HepG2 (cell line): ENCODE data around the gene LYZL6. TPM values are rescaled to one million over a fixed set of nuclear protein-coding genes. Genes with fewer than 3 reads are reported as not detected.

ENCODE experiments used
- AHR ChIP-seq: IDR thresholded peaks from 2 replicates; pipeline ENCODE4 v1.6.1; 2018; ENCODE audit warnings: missing genetic modification reagents, missing compliant biosample characterization
- BCL6 ChIP-seq: IDR thresholded peaks from 2 replicates; pipeline ENCODE4 v1.6.1; 2016; ENCODE audit warnings: missing genetic modification reagents, missing compliant biosample characterization
- CEBPG ChIP-seq: IDR thresholded peaks from 2 replicates; pipeline ENCODE4 v1.6.1; 2016
- ELF3 ChIP-seq: IDR thresholded peaks from 2 replicates; pipeline ENCODE4 v1.6.1; 2016; ENCODE audit warnings: missing genetic modification reagents, missing compliant biosample characterization
- FOXO1 ChIP-seq: sonication (generic); formaldehyde crosslinking; IDR thresholded peaks from 2 replicates; pipeline ENCODE4 v1.4.0; 2020; ENCODE audit warnings: missing genetic modification reagents
- IRF2 ChIP-seq: IDR thresholded peaks from 2 replicates; pipeline ENCODE4 v1.6.1; 2018; ENCODE audit warnings: missing genetic modification reagents, missing compliant biosample characterization
- KDM2A ChIP-seq: sonication (generic); formaldehyde crosslinking; IDR thresholded peaks from 2 replicates; pipeline ENCODE4 v1.4.0; 2020; ENCODE audit warnings: low read depth, missing genetic modification reagents, borderline replicate concordance
- MEIS2 ChIP-seq: sonication (generic); formaldehyde crosslinking; IDR thresholded peaks from 2 replicates; pipeline ENCODE4 v1.9.0; 2021; ENCODE audit warnings: mild to moderate bottlenecking, missing genetic modification reagents
- MIER3 ChIP-seq: IDR thresholded peaks from 2 replicates; pipeline ENCODE4 v1.6.1; 2016; ENCODE audit warnings: missing compliant biosample characterization, borderline replicate concordance
- NR2F1 ChIP-seq, 2 experiments: fragments of 450-650 bp in 1 of 2; formaldehyde crosslinking in 1 of 2; IDR thresholded peaks; 2 replicates each; pipeline versions ENCODE4 v1.5.0 to v1.6.1; 2016 to 2020; ENCODE audit warnings: mild to moderate bottlenecking in 1 of 2, missing compliant biosample characterization in 1 of 2, missing genetic modification reagents in 1 of 2, moderate library complexity in 1 of 2
- NR2F2 ChIP-seq: IDR thresholded peaks from 2 replicates; pipeline ENCODE4 v1.6.1; 2012; ENCODE audit warnings: low read depth, inconsistent platforms, borderline replicate concordance
- POLR2G ChIP-seq: fragments of 200-400 bp; formaldehyde crosslinking; IDR thresholded peaks from 2 replicates; pipeline ENCODE4 v1.6.1; 2018; ENCODE audit warnings: mild to moderate bottlenecking, low read depth, low read length, moderate library complexity
- REL ChIP-seq: sonication (generic); formaldehyde crosslinking; conservative IDR thresholded peaks from 2 replicates; pipeline ENCODE4 v1.8.0; 2022; ENCODE audit warnings: mild to moderate bottlenecking, missing genetic modification reagents, moderate library complexity
- SMAD3 ChIP-seq: sonication (generic); formaldehyde crosslinking; IDR thresholded peaks from 2 replicates; pipeline ENCODE4 v1.4.0; 2020; ENCODE audit warnings: missing genetic modification reagents
- SMARCE1 ChIP-seq: fragments of 450-650 bp; IDR thresholded peaks from 2 replicates; pipeline ENCODE4 v1.6.1; 2017; ENCODE audit warnings: borderline replicate concordance
- SMC3 ChIP-seq: IDR thresholded peaks from 2 replicates; pipeline ENCODE4 v1.6.1; 2011; ENCODE audit warnings: low read length, improper control_type of control experiment
- SOX5 ChIP-seq: IDR thresholded peaks from 2 replicates; pipeline ENCODE4 v1.6.1; 2016; ENCODE audit warnings: borderline replicate concordance
- SRSF9 ChIP-seq: fragments of 200-400 bp; formaldehyde crosslinking; IDR thresholded peaks from 2 replicates; pipeline ENCODE4 v1.6.1; 2018; ENCODE audit warnings: borderline replicate concordance, mild to moderate bottlenecking, low read depth, low read length; ENCODE audit not compliant: insufficient read depth, poor library complexity, severe bottlenecking
- TBL1XR1 ChIP-seq: fragments of 150-350 bp; IDR thresholded peaks from 2 replicates; pipeline ENCODE4 v1.6.1; 2014; ENCODE audit warnings: borderline replicate concordance, low read length; ENCODE audit not compliant: partially characterized antibody
- TEAD3 ChIP-seq: optimal IDR thresholded peaks from 2 replicates; pipeline ENCODE3; 2016; ENCODE audit warnings: borderline replicate concordance
- U2AF1 ChIP-seq: fragments of 200-400 bp; formaldehyde crosslinking; optimal IDR thresholded peaks from 2 replicates; pipeline ENCODE3; 2017; ENCODE audit warnings: mild to moderate bottlenecking, low read depth, low read length
- YEATS4 ChIP-seq: sonication (generic); formaldehyde crosslinking; IDR thresholded peaks from 2 replicates; pipeline ENCODE4 v1.4.0; 2020; ENCODE audit warnings: missing genetic modification reagents, borderline replicate concordance
- ZBTB3 ChIP-seq: sonication (generic); formaldehyde crosslinking; IDR thresholded peaks from 2 replicates; pipeline ENCODE4 v1.4.0; 2020; ENCODE audit warnings: low read depth, mild to moderate bottlenecking, moderate library complexity, missing genetic modification reagents, borderline replicate concordance
- ZFP1 ChIP-seq: IDR thresholded peaks from 2 replicates; pipeline ENCODE4 v1.6.1; 2016
- ZFY ChIP-seq: sonication (generic); formaldehyde crosslinking; IDR thresholded peaks from 2 replicates; pipeline ENCODE4 v1.4.0; 2020; ENCODE audit warnings: missing genetic modification reagents
- ZMYM3 ChIP-seq: sonication (generic); formaldehyde crosslinking; IDR thresholded peaks from 2 replicates; pipeline ENCODE4 v1.5.1; 2020; ENCODE audit warnings: mild to moderate bottlenecking, missing genetic modification reagents
- ZNF326 ChIP-seq: sonication (generic); formaldehyde crosslinking; IDR thresholded peaks from 2 replicates; pipeline ENCODE4 v1.4.0; 2020; ENCODE audit warnings: missing genetic modification reagents, borderline replicate concordance
- ZNF367 ChIP-seq: sonication (generic); formaldehyde crosslinking; IDR thresholded peaks from 2 replicates; pipeline ENCODE4 v1.4.0; 2020; ENCODE audit warnings: missing genetic modification reagents, borderline replicate concordance
- ZNF556 ChIP-seq: sonication (generic); formaldehyde crosslinking; IDR thresholded peaks from 2 replicates; pipeline ENCODE4 v1.4.0; 2020; ENCODE audit warnings: mild to moderate bottlenecking, missing genetic modification reagents, borderline replicate concordance
- ZNF629 ChIP-seq: sonication (generic); formaldehyde crosslinking; conservative IDR thresholded peaks from 2 replicates; pipeline ENCODE4 v1.5.0; 2020; ENCODE audit warnings: missing genetic modification reagents
- ZNF766 ChIP-seq: sonication (generic); formaldehyde crosslinking; IDR thresholded peaks from 2 replicates; pipeline ENCODE4 v1.5.0; 2020; ENCODE audit warnings: missing genetic modification reagents, borderline replicate concordance
- ZNF883 ChIP-seq: sonication (generic); formaldehyde crosslinking; IDR thresholded peaks from 2 replicates; pipeline ENCODE4 v1.5.1; 2020; ENCODE audit warnings: mild to moderate bottlenecking, missing genetic modification reagents; ENCODE audit errors: not compliant biosample characterization
- polyA plus RNA-seq, 8 experiments: library from polyadenylated mRNA; depleted of rRNA in 3 of 8; stranded (reverse) in 7 of 8; unstranded in 1 of 8; fragments of >200 nt; fragmentation: Illumina TruSeq in 4 of 8; extraction: Trizol in 4 of 8; gene quantifications; 2 replicates each; pipeline versions ENCODE4 v1.2.1 to v1.2.3, GENCODE V29; 2011 to 2016; ENCODE audit warnings: low read depth in 4 of 8, missing spikeins in 1 of 8, mixed read lengths in 1 of 8; ENCODE audit not compliant: insufficient read depth in 1 of 8
- total RNA-seq, 5 experiments: library from RNA; depleted of rRNA; stranded (reverse); fragments of >200 nt; fragmentation: Illumina TruSeq; extraction: Trizol; gene quantifications; 2 replicates each; pipeline ENCODE4 v1.2.3, GENCODE V29; 2016; ENCODE audit warnings: low read depth in 1 of 5
- TF ChIP-seq, protein P1 (sequence below), 2 experiments: sonication (generic) in 1 of 2; formaldehyde crosslinking in 1 of 2; IDR thresholded peaks; 2 replicates each; pipeline versions ENCODE4 v1.4.0 to v1.6.1; 2018 to 2020; ENCODE audit warnings: missing genetic modification reagents in 2 of 2, borderline replicate concordance in 1 of 2, low read depth in 1 of 2, mild to moderate bottlenecking in 1 of 2, missing biosample characterization in 1 of 2

Gene LYZL6
- total and polyA plus RNA-seq, 2 of the 13 experiments (the other 11 are each of a cell fraction or from before 2014, with no cell fraction given) = not detected

DNA sequence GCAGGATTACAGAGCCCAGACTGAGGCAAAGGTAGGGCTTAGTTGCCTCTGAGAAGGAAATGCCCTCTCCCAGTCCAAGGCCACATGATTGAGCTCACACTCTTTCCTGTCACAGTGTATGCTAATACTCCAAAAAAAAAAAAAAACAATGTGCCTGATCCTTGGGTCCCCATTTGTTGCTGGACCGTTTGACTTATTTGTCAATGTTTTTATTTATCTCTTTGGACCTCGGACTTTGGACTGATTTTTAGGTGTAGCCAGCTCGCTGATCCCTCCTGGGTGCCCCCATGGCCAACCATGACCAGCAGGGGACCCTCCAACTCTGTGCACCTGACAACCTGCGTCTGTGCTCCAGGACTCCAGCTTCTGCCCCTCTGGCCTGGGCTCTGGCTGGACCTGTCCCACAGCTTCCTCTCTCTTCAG is 38.4 kb upstream of the LYZL6 start (continued):
- TF ChIP-seq KDM2A (CRISPR knock-in tag) (peak; percentile 51; the same call in 1 of the 2 replicates), IRF2 (CRISPR knock-in tag) (peak; percentile 70), BCL6 (CRISPR knock-in tag) (peak; percentile 54), ZNF556 (no peak), ZNF326 (CRISPR knock-in tag) (no peak), SOX5 (peak; percentile 76; the same call in 1 of the 2 replicates), ZBTB3 (CRISPR knock-in tag) (no peak), U2AF1 (no peak), NR2F2 (peak; percentile 24; the same call in 1 of the 2 replicates), SMAD3 (CRISPR knock-in tag) (peak; percentile 74; the same call in 1 of the 2 replicates), SMC3 (peak; percentile 77), ZNF883 (CRISPR knock-in tag) (no peak), ZNF367 (CRISPR knock-in tag) (no peak), SRSF9 (no peak), FOXO1 (peak; percentile 67; the same call in 1 of the 2 replicates), YEATS4 (CRISPR knock-in tag) (no peak; the same call in 1 of the 2 replicates), CEBPG (CRISPR knock-in tag) (no peak), TEAD3 (CRISPR knock-in tag) (no peak), SMARCE1 (no peak), ZFP1 (CRISPR knock-in tag) (peak; percentile 67; the same call in 1 of the 2 replicates), AHR (CRISPR knock-in tag) (0 out of 2 replicates have a peak, but pooled peaks have one; percentile 58), NR2F1 (CRISPR knock-in tag; IDR thresholded peaks at IDR 0.05) (0 out of 4 replicates have a peak, but pooled peaks of 1 of the 2 experiments have one; percentile 52), MEIS2 (CRISPR knock-in tag) (peak; percentile 15; the same call in 1 of the 2 replicates), POLR2G (no peak), ZFY (CRISPR knock-in tag) (no peak; the same call in none of the 2 replicates), ELF3 (CRISPR knock-in tag) (peak; percentile 59), ZMYM3 (CRISPR knock-in tag) (no peak), TBL1XR1 (peak; percentile 61), ZNF629 (CRISPR knock-in tag) (no peak), ZNF766 (0 out of 2 replicates have a peak, but pooled peaks have one; percentile 53), MIER3 (CRISPR knock-in tag) (0 out of 2 replicates have a peak, but pooled peaks have one; percentile 48), REL (CRISPR knock-in tag) (no peak)
- TF ChIP-seq, protein P1, sequence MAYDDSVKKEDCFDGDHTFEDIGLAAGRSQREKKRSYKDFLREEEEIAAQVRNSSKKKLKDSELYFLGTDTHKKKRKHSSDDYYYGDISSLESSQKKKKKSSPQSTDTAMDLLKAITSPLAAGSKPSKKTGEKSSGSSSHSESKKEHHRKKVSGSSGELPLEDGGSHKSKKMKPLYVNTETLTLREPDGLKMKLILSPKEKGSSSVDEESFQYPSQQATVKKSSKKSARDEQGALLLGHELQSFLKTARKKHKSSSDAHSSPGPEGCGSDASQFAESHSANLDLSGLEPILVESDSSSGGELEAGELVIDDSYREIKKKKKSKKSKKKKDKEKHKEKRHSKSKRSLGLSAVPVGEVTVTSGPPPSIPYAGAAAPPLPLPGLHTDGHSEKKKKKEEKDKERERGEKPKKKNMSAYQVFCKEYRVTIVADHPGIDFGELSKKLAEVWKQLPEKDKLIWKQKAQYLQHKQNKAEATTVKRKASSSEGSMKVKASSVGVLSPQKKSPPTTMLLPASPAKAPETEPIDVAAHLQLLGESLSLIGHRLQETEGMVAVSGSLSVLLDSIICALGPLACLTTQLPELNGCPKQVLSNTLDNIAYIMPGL (CRISPR knock-in tag; IDR thresholded peaks at IDR 0.05; ENCODE audit: borderline replicate concordance in 1 of 2, low read depth in 1 of 2) = peak in 1 of 2 experiments; percentile 71; a peak in 2 of 4 replicates
